Heart left ventricle (tissue), 13 donors: Measurements from ENCODE around the gene MTF1.

Experiments used
- CTCF ChIP-seq, 12 donors: fragments of 200-600 bp; sonication (generic) in 4 of 12; IDR thresholded peaks; one replicate each; pipeline versions ENCODE4 v1.5.0 to v1.8.0; 2018 to 2022; ENCODE audit warnings: antibody characterized with exemption in 12 of 12, mild to moderate bottlenecking in 5 of 12
- POLR2A ChIP-seq, 2 donors: fragments of 450-650 bp; IDR thresholded peaks; one replicate each; pipeline ENCODE4 v1.6.1; 2017; ENCODE audit warnings: antibody characterized with exemption in 2 of 2, mild to moderate bottlenecking in 2 of 2, moderate library complexity in 2 of 2
- donor health status: ischemic (EF 13 %, LVEDD 7.1; RV severe dilation, severe dysfunction).
- donor health status: DM: no; HTN: yes; CAD: no.
- donor health status: DM: no; HTN: no; CAD: no.
- donor health status: ischemic (EF 25% LVEDD 6.9; RV normal size, moderate dysfunction).
- donor health status: ischemic (EF 25% LVEDD 5.7; RV mildly dilated, moderate dysfunction).
- donor health status: ischemic (EF 35%, LVEDD 5.7; RV mildly dilated, moderate dysfunction).
- donor health status: nonischemic (EF 11% LVEDD 7.7; RV severe dilation, severe dysfunction).
- donor health status: DM: yes; HTN: yes; CAD: no.
- donor health status: PGD.
- donor health status: ischemic (EF 29% LVEDD 5.4; RV normal size, mild dysfunction).
- donor health status: nonischemic (EF 23%, LVEDD 6.1; RV moderate dilation, normal function).

- TF ChIP-seq CTCF (IDR thresholded peaks at IDR 0.05) (no peak), POLR2A (IDR thresholded peaks at IDR 0.05) (no peak)
Observed at GRCh38 chr1:37853157-37853556, 6.2 kb downstream of the MTF1 start.
